ENCODE measurements around the gene STK11IP. TPM values are rescaled to one million over a fixed set of nuclear protein-coding genes. Genes with fewer than 3 reads are reported as not detected.
A peak's percentile ranks its signal among the peaks of the same experiment; 100 is the strongest.

Gene STK11IP
- total and polyA plus RNA-seq, 2 of the 13 experiments (the other 11 are each of a cell fraction or from before 2014, with no cell fraction given), result 12.8 to 24.0 TPM

- TF ChIP-seq SMAD3 (CRISPR knock-in tag; IDR thresholded peaks at IDR 0.05) (no peak), ZNF138 (CRISPR knock-in tag; IDR thresholded peaks at IDR 0.05; ENCODE audit: low read depth) (peak; percentile 86; the same call in 1 of the 2 replicates), ZNF263 (CRISPR knock-in tag; IDR thresholded peaks at IDR 0.05) (0 out of 2 replicates have a peak, but pooled peaks have one; percentile 7), ZNF816 (CRISPR knock-in tag; IDR thresholded peaks at IDR 0.05; ENCODE audit: borderline replicate concordance) (peak; percentile 68; the same call in 1 of the 2 replicates), CBFB (CRISPR knock-in tag; IDR thresholded peaks at IDR 0.05) (0 out of 2 replicates have a peak, but pooled peaks have one; percentile 3), ETV5 (CRISPR knock-in tag; IDR thresholded peaks at IDR 0.05; ENCODE audit: borderline replicate concordance) (0 out of 2 replicates have a peak, but pooled peaks have one; percentile 28), ZNF776 (CRISPR knock-in tag; IDR thresholded peaks at IDR 0.05) (no peak), YEATS4 (CRISPR knock-in tag; IDR thresholded peaks at IDR 0.05; ENCODE audit: borderline replicate concordance) (peak; percentile 55; the same call in 1 of the 2 replicates), E2F1 (CRISPR knock-in tag; IDR thresholded peaks at IDR 0.05) (no peak), ZNF790 (CRISPR knock-in tag; IDR thresholded peaks at IDR 0.05; ENCODE audit: borderline replicate concordance) (peak; percentile 70; the same call in 1 of the 2 replicates), HHEX (CRISPR knock-in tag; IDR thresholded peaks at IDR 0.05) (no peak), ZNF772 (CRISPR knock-in tag; IDR thresholded peaks at IDR 0.05) (peak; percentile 14; the same call in 1 of the 2 replicates), DPF2 (CRISPR knock-in tag; IDR thresholded peaks at IDR 0.05; ENCODE audit: borderline replicate concordance, low read depth) (no peak), SNAPC2 (CRISPR knock-in tag; IDR thresholded peaks at IDR 0.05) (peak; percentile 23; the same call in 1 of the 2 replicates), SRF (IDR thresholded peaks at IDR 0.05; ENCODE audit: low read depth, low read length) (no peak), ZNF432 (CRISPR knock-in tag; IDR thresholded peaks at IDR 0.05; ENCODE audit: borderline replicate concordance) (no peak), RBM22 (optimal IDR thresholded peaks at IDR 0.05; ENCODE audit: low read length) (no peak), ZNF562 (CRISPR knock-in tag; IDR thresholded peaks at IDR 0.05; ENCODE audit: borderline replicate concordance) (no peak), BRD4 (CRISPR knock-in tag; IDR thresholded peaks at IDR 0.05) (peak; percentile 18; the same call in 1 of the 2 replicates), THYN1 (CRISPR knock-in tag; IDR thresholded peaks at IDR 0.05; ENCODE audit: borderline replicate concordance, low read depth) (no peak), ZNF530 (CRISPR knock-in tag; IDR thresholded peaks at IDR 0.05; ENCODE audit: low read depth) (no peak), ZNF749 (CRISPR knock-in tag; IDR thresholded peaks at IDR 0.05; ENCODE audit: borderline replicate concordance) (peak; percentile 95)
- TF ChIP-seq, protein P1, sequence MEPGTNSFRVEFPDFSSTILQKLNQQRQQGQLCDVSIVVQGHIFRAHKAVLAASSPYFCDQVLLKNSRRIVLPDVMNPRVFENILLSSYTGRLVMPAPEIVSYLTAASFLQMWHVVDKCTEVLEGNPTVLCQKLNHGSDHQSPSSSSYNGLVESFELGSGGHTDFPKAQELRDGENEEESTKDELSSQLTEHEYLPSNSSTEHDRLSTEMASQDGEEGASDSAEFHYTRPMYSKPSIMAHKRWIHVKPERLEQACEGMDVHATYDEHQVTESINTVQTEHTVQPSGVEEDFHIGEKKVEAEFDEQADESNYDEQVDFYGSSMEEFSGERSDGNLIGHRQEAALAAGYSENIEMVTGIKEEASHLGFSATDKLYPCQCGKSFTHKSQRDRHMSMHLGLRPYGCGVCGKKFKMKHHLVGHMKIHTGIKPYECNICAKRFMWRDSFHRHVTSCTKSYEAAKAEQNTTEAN (CRISPR knock-in tag; conservative IDR thresholded peaks at IDR 0.05), result no peak
- TF ChIP-seq, protein P2, sequence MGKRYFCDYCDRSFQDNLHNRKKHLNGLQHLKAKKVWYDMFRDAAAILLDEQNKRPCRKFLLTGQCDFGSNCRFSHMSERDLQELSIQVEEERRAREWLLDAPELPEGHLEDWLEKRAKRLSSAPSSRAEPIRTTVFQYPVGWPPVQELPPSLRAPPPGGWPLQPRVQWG (CRISPR knock-in tag; IDR thresholded peaks at IDR 0.05; ENCODE audit: borderline replicate concordance, low read depth), result no peak
- TF ChIP-seq, protein P3, sequence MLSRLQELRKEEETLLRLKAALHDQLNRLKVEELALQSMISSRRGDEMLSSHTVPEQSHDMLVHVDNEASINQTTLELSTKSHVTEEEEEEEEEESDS (CRISPR knock-in tag; IDR thresholded peaks at IDR 0.05; ENCODE audit: borderline replicate concordance), result peak; percentile 73; the same call in 1 of the 2 replicates
Measured at GRCh38 chr2:219570194-219570923, 27.3 kb upstream of the STK11IP start (continued).

All from HepG2 (cell line).